ENCODE measurements around the gene GRK3. TPM values are rescaled to one million over a fixed set of nuclear protein-coding genes. Genes with fewer than 3 reads are reported as not detected.

Gene GRK3
- total RNA-seq, 2 experiments from 2014 or later = 34.1 to 43.3 TPM

Other genes with a start within 250 kb of the GRK3 start
- gene MYO18B, start 177.5 kb downstream of the GRK3 start, total RNA-seq = 1 to 10 TPM; 3.6 to 6.1 TPM

Measured in activated CD8-positive, alpha-beta memory T cell treated with anti-CD3 and anti-CD28 coated beads, Interleukin-2, amount 10 ng/mL, durations not matched to agents 7 days and 5 days (primary cell).